WTC11 (cell line): ENCODE measurements around the gene KRT12. TPM values are rescaled to one million over a fixed set of nuclear protein-coding genes. Genes with fewer than 3 reads are reported as not detected.

Experiments
- ATAC-seq: fragments of 200-7000 bp; cut with Tn5 transposase; 2 replicates; pipeline ENCODE4 v1.10.0; 2021; ENCODE audit warnings: mild to moderate bottlenecking, moderate library complexity
- CTCF ChIA-PET: fragments of 300-600 bp; sonication (Branson Sonifier 250); formaldehyde crosslinking; loops from one replicate; lab custom pipeline; 2021; ENCODE audit warnings: antibody characterized with exemption; lab: Charles Lee
- POLR2A ChIA-PET: fragments of 350-600 bp; sonication (Branson Sonifier 250); formaldehyde crosslinking; loops from one replicate; lab custom pipeline; 2021; ENCODE audit warnings: antibody characterized with exemption; lab: Charles Lee
- DNase-seq: peaks from one replicate; pipeline ENCODE4 v3.0.0; 2021; ENCODE audit warnings: low spot score
- H3K27ac Mint-ChIP-seq: 2 replicates; pipeline ENCODE4 v1.8.0; 2021; ENCODE audit warnings: mixed read lengths
- H3K27me3 Mint-ChIP-seq: 2 replicates; pipeline ENCODE4 v1.8.0; 2021; ENCODE audit warnings: low read depth, mild to moderate bottlenecking, moderate library complexity, mixed read lengths
- H3K36me3 Mint-ChIP-seq: 2 replicates; pipeline ENCODE4 v1.8.0; 2021; ENCODE audit warnings: mixed read lengths
- H3K4me1 Mint-ChIP-seq: 2 replicates; pipeline ENCODE4 v1.8.0; 2022; ENCODE audit warnings: mixed read lengths
- H3K4me3 Mint-ChIP-seq: 2 replicates; pipeline ENCODE4 v1.8.0; 2021; ENCODE audit warnings: mild to moderate bottlenecking, moderate library complexity, mixed read lengths
- H3K9me3 Mint-ChIP-seq: 2 replicates; pipeline ENCODE4 v1.8.0; 2021; ENCODE audit warnings: mixed read lengths
- AFF4 ChIP-seq: sonication (generic); formaldehyde crosslinking; IDR thresholded peaks from 2 replicates; pipeline ENCODE4 v1.8.1; 2023; ENCODE audit warnings: mild to moderate bottlenecking, missing genetic modification reagents, borderline replicate concordance
- AR ChIP-seq: fragments of 250-450 bp; sonication (Bioruptor Pico); IDR thresholded peaks from 2 replicates; pipeline ENCODE4 v1.9.0; 2021; ENCODE audit warnings: mild to moderate bottlenecking
- ATF2 ChIP-seq: sonication (generic); formaldehyde crosslinking; IDR thresholded peaks from 2 replicates; pipeline ENCODE4 v1.8.1; 2022; ENCODE audit warnings: low read depth, missing genetic modification reagents, borderline replicate concordance
- E2F5 ChIP-seq: sonication (generic); formaldehyde crosslinking; IDR thresholded peaks from 2 replicates; pipeline ENCODE4 v1.8.1; 2022; ENCODE audit warnings: mild to moderate bottlenecking, moderate library complexity, missing genetic modification reagents
- FOXP4 ChIP-seq: sonication (generic); formaldehyde crosslinking; IDR thresholded peaks from 2 replicates; pipeline ENCODE4 v1.8.0; 2022; ENCODE audit warnings: mild to moderate bottlenecking, missing genetic modification reagents
- GABPB1 ChIP-seq: sonication (generic); formaldehyde crosslinking; IDR thresholded peaks from 2 replicates; pipeline ENCODE4 v1.8.1; 2023; ENCODE audit warnings: mild to moderate bottlenecking, missing genetic modification reagents
- GRHL2 ChIP-seq: fragments of 250-450 bp; sonication (Bioruptor Pico); IDR thresholded peaks from 2 replicates; pipeline ENCODE4 v1.8.0; 2022; ENCODE audit warnings: mild to moderate bottlenecking, moderate library complexity; ENCODE audit not compliant: insufficient replicate concordance, severe bottlenecking
- HMGA2 ChIP-seq: fragments of 250-450 bp; sonication (Bioruptor Pico); IDR thresholded peaks from 2 replicates; pipeline ENCODE4 v1.4.0; 2021; ENCODE audit warnings: mild to moderate bottlenecking, moderate library complexity
- NFYB ChIP-seq: sonication (generic); formaldehyde crosslinking; conservative IDR thresholded peaks from 2 replicates; pipeline ENCODE4 v1.8.0; 2022; ENCODE audit warnings: low read depth, missing genetic modification reagents
- NR1H2 ChIP-seq: sonication (generic); formaldehyde crosslinking; IDR thresholded peaks from 2 replicates; pipeline ENCODE4 v1.9.0; 2021; ENCODE audit warnings: mild to moderate bottlenecking, moderate library complexity, missing genetic modification reagents
- RELA ChIP-seq: sonication (generic); formaldehyde crosslinking; IDR thresholded peaks from 2 replicates; pipeline ENCODE4 v1.8.1; 2022; ENCODE audit warnings: missing genetic modification reagents, mild to moderate bottlenecking, borderline replicate concordance
- RORB ChIP-seq: fragments of 250-450 bp; sonication (Bioruptor Pico); IDR thresholded peaks from 2 replicates; pipeline ENCODE4 v1.9.0; 2021; ENCODE audit warnings: mild to moderate bottlenecking
- ZBTB21 ChIP-seq: sonication (generic); formaldehyde crosslinking; IDR thresholded peaks from 2 replicates; pipeline ENCODE4 v1.8.1; 2023; ENCODE audit warnings: mild to moderate bottlenecking, missing genetic modification reagents, borderline replicate concordance
- ZBTB43 ChIP-seq: sonication (generic); formaldehyde crosslinking; IDR thresholded peaks from 2 replicates; pipeline ENCODE4 v1.8.1; 2023; ENCODE audit warnings: mild to moderate bottlenecking, missing genetic modification reagents
- ZNF232 ChIP-seq: sonication (generic); formaldehyde crosslinking; IDR thresholded peaks from 2 replicates; pipeline ENCODE4 v1.8.0; 2022; ENCODE audit warnings: mild to moderate bottlenecking, missing genetic modification reagents
- ZNF512 ChIP-seq: sonication (generic); formaldehyde crosslinking; IDR thresholded peaks from 2 replicates; pipeline ENCODE4 v1.8.1; 2022; ENCODE audit warnings: missing genetic modification reagents, borderline replicate concordance
- total RNA-seq: library from RNA; stranded (reverse); gene quantifications from 3 replicates; pipeline ENCODE4 v1.2.3, GENCODE V29; 2021

KRT12 gene
- total RNA-seq, 1 experiment from 2014 or later = not detected

- no peak for TF ChIP-seq ZNF512 (CRISPR knock-in tag)
- TF ChIP-seq ZBTB21 (CRISPR knock-in tag) = no peak
- TF ChIP-seq GABPB1 = no peak
- no peak for TF ChIP-seq FOXP4
- no peak for TF ChIP-seq ATF2 (CRISPR knock-in tag)
Observed at GRCh38 chr17:40916366-40916765, 49.3 kb upstream of the KRT12 start (continued).

- ChIA-PET POLR2A (no interaction called here), CTCF (interaction anchor here (1.3 kb wide), 2 partner anchors 52 to 406 kb away, joined by 4 to 5 read pairs; no protein-coding TSS in a partner anchor)
- DNase-seq = no peak
- no peak for ATAC-seq
- no peaks in the 10 kb centered on the region for H3K4me1 Mint-ChIP-seq
- TF ChIP-seq NR1H2 (CRISPR knock-in tag) (no peak), GRHL2 (CRISPR knock-in tag) (no peak), ATF2 (CRISPR knock-in tag) (no peak), ZBTB43 (CRISPR knock-in tag) (no peak), RELA (CRISPR knock-in tag) (no peak), E2F5 (CRISPR knock-in tag) (no peak), AR (CRISPR knock-in tag) (no peak), AFF4 (CRISPR knock-in tag) (no peak), RORB (CRISPR knock-in tag) (no peak), NFYB (CRISPR knock-in tag) (no peak), HMGA2 (no peak), ZNF232 (CRISPR knock-in tag) (no peak)
- TF ChIP-seq, all 79 proteins: peak for 0
- no peaks in the 10 kb centered on the region for H3K36me3 Mint-ChIP-seq
- H3K27me3 Mint-ChIP-seq = no peaks in the 10 kb centered on the region
- no peaks in the 10 kb centered on the region for H3K9me3 Mint-ChIP-seq
- no peak overlapping the region for H3K4me3 Mint-ChIP-seq
- no peak overlapping the region for H3K27ac Mint-ChIP-seq
Observed at GRCh38 chr17:40915721-40916256, 48.8 kb upstream of the KRT12 start.
